GM18868 (cell line): ENCODE results near the gene RPL41.

ENCODE experiments used
- ATAC-seq: cut with Tn5 transposase; IDR thresholded peaks from one replicate; pipeline ENCODE4 v1.9.1; 2021; ENCODE audit warnings: mild to moderate bottlenecking, moderate library complexity; ENCODE audit not compliant: unreplicated experiment

Gene RPL41

DNA sequence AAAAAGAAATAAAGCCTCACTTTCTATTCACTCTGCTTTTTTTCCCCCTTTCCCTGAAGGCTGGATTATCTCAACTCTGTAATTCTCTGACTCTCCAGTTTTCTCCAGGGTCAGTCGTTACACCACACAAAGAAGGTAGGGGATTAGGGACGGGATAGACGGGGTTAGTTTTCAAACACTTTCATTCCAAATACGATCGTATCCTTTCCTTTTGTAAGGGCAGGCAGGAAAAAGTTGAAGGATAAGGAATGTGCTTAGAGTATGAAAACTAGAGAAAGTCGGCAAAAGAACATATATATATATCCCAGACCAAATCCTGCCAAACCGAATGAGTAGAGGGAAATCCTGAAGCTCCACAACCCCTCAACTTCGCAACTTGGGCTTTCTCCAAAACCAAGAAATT lies 11.1 kb downstream of the RPL41 start:
- ATAC-seq = no peak

DNA sequence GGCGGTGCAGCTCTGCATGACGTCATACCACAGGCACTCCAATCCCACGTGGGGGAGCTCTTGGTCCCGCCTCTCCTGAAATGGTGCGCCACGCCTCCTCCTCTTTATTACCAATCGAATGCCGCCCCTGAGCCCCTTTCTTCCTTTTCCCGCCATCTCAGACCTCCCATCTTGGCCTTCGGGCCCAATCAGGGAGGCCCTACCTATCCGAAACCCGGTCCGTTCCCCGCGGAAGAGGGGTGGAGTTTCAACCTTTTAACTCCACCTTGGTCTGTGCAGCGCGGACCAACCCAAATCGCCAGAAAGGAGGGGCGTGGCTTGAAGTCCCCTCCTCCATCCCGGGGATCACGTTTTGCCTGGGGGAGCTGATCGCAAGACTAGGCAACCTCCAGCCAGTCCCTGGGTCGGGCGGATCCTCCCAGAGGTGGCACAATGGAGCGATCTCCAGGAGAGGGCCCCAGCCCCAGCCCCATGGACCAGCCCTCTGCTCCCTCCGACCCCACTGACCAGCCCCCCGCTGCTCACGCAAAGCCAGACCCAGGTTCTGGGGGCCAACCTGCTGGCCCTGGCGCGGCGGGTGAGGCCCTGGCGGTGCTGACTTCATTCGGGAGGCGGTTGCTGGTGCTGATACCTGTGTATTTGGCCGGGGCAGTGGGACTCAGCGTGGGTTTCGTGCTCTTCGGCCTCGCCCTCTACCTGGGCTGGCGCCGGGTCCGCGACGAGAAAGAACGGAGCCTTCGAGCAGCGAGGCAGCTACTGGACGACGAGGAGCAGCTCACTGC lies 11.6 kb downstream of the RPL41 start, which contains the start of gene ESYT1:
TSS of gene ESYT1 (plus strand) at position 380 of the 782 bp plus-strand sequence. CDS start at position 433, 53 bp downstream.
- peak; percentile 88 for ATAC-seq

DNA sequence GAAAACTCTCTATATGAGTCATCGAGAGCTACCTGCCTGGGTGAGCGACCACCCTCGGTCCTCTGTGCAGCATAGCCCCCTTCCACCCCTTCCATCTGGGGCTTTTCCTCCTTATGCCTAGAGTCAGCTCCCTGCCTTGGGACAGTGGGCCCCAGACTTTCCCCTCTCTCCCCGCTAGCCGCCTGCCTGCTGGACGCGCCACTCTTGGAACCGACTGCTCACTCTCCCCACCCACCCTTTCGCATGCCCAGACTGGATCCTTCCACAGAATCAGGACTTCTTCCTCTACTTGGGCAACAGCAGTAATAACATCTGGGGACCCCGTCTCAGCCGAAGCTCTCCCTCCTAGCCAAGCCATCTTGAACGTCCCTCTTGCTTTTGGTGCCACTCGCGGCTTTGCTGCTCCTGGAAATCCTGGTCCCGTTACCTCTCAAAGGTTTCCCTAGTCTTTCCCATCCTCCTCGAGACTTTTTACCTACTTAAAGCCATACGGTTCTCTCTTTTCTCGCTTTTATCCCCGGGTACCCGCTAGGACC lies 12.3 kb downstream of the RPL41 start:
- ATAC-seq = no peak

DNA sequence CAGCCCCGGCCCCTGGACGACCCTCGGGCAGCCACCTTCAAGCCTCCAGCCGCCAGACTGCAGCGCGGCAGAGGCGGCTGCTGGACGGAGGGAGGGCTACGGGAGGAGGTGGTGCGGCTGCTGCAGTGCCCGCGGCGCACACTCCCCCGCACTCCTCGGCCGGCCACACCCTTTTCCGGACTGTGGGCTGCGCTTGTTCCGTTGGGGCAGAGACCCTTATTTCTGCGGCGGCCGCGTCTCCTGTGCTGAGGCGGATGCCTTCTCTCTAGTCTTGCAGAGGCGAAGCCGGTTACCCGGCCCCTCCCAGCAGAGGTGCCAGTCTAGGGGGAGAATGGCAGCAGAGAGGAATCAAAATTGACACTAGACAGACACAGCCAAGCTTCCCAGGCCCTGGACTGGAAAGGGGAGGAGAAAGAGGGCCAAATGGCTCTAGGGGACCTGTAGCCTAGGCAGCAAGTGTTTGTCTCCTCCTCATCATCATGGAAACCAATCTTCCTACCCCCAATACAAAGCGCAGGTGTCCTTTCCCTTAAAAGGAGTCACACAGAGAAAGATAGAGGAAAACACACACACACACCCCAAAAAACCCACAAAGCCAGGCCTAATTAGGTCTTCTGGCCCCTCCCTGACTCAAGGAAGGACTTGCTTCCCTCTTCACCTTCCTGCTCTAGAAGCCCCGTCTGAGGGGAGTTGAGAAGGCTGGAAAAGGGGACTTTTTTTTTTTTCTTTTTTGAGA lies 12.9 kb downstream of the RPL41 start:
- ATAC-seq = peak; percentile 28

DNA sequence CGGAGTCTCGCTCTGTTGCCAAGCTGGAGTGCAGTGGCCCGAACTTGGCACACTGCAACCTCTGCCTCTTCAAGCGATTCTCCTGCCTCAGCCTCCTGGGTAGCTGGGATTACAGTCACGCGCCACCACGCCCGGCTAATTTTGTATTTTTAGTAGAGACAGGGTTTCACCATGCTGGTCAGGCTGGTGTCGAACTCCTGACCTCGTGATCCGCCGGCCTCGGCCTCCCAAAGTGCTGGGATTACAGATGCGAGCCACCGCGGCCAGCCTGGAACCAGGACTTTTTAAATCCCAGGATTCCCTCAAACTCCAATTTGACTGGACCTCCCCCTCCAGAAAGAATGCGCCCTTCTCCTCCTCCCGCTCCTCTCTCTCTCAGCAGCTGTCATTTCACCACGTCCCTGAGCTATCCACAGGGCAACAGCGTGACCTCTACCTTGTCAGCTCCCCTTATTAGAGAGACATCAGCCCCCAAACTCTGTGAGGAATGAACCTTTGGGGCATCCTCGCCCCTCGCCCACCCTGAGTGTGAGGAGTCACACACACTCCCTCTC lies 13.6 kb downstream of the RPL41 start:
- ATAC-seq = no peak

DNA sequence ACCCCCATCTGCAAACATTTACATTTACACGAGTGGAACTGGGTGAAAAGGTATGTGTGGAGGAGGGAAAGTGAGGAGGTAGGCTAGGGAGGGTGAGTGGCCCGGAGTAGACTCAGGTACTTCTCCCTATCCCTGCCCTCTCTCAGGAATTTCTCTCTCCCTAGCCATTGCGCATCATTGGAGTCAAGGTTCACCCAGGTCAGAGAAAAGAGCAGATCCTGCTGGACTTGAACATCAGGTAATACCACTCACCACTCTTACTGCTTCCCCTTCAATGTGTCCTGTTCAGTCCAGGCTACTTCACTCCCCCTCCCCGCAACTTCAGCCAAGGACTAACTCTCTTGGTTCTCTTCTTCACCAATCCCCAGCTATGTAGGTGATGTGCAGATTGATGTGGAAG lies 14.4 kb downstream of the RPL41 start:
- no peak for ATAC-seq

DNA sequence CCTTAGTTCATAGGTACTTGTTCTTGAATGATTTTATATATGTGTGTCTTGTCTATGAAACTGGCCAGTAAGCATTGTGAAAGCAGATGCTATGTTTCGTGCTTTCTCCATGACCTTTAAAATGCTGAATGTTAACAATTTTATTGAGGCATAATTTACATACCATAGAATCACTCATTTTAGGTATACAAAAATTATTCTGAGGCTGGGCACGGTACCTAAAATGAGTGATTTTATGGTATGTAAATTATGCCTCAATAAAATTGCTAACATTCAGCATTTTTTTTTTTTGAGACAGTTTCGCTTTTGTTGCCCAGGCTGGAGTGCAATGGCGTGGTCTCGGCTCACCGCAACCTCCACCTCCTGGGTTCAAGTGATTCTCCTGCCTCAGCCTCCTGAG lies 18.5 kb downstream of the RPL41 start:
- no peak for ATAC-seq

DNA sequence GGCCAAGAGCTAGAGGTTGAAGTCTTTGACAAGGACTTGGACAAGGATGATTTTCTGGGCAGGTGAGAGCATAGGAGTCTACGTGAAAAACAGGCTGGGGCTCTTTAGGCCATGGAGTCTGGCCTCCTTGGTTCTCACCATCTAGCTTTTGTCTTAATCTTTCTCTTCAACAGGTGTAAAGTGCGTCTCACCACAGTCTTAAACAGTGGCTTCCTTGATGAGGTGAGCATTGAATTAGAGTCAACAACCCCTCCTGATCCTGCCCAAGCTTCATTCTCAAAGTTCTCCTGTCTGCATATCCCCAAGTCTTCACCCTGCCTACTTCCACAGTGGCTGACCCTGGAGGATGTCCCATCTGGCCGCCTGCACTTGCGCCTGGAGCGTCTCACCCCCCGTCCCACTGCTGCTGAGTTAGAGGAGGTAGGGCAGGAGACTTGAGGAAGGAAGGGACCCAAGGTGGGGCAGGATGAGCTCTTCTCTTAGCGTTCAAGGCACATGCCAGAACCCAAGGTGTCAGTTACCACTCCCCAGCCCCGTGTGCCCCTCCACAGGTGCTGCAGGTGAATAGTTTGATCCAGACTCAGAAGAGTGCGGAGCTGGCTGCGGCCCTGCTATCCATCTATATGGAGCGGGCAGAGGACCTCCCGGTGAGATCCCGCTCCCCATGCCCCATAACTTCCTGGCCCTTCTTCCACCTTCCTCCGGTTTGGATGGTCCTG lies 21.6 kb downstream of the RPL41 start:
- ATAC-seq = no peak

DNA sequence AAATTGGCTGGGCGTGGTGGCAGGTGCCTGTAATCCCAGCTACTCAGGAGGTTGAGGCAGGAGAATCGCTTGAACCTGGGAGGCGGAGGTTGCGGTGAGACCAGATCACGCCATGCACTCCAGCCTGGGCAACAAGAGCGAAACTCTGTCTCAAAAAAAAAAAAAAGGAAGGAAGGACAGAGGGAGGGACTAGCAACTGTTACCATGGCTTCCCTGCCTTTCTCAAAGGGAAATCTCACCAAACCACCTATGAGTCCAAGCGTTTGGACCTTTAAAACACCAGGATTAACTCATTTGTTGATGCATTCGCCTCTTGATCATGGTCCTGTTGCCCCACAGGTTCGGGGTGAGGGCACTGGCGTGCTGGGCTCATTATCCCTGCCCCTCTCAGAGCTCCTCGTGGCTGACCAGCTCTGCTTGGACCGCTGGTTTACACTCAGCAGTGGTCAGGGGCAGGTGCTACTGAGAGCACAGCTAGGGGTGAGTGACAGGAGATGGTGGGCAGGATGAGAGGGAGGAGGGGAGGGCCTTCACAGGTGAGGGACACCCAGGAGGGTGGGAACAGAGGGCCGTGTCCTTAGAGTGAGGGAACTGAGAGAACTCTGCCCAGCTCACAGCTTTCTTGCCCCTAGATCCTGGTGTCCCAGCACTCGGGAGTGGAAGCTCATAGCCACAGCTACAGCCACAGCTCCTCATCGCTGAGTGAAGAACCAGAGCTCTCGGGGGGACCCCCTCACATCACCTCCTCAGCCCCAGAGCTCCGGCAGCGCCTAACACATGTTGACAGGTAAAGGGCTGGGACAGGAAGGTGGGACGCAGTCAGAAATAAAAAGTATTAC lies 25.7 kb downstream of the RPL41 start:
- ATAC-seq = no peak

DNA sequence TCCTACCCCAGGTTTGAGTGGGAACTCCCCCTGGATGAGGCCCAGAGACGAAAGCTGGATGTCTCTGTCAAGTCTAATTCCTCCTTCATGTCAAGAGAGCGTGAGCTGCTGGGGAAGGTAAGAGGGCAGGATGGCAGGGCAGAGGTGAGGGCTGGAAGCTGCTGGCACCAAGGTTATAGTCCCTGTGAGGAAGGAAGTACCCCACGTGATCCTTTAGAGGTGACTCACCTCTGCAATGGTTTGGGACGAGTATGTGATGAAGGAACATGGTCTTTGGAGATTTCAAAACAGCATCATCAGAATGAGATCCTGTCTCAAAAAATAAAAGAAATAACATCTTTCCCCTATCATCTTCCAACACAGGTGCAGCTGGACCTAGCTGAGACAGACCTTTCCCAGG lies 26.8 kb downstream of the RPL41 start:
- no peak for ATAC-seq

DNA sequence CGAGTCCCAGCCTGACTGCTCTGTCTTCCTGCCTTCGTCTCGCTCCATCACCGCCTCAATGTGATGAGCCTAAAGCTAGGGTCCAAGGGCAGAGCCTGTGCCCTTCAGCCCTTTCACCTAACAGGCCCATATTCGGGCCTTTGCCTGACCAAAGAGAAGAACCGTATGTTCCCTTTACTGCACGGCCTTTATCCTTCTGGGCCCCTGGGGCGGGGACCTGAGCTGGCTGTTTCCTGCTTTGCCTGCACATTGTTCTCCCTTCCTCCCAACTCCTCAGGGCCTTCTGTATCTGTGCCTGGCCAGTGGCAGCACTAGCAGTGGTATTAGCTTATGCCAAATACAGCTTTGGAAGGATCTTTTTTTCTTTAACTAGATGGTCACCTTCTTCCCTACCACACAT lies 27.4 kb downstream of the RPL41 start:
- no peak for ATAC-seq

DNA sequence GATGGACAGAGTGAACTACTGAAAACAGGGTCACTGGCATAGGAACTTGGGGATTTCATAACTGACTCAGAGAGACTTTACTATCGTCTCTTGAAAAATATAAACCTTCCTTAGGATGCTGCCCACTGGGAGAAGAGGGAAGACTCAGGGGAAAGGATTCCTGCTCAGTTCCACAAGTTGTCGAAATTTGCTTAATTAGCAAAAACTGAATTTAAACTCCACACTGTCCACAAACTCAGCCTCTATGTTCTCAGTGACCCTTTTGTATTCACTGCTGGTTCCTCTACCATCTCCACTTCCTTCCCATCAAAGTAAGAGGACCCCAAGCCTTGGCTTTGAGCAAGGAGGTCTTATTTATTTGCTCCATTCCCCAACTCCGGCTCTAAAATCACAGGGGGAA lies 28.8 kb downstream of the RPL41 start:
- ATAC-seq = no peak

DNA sequence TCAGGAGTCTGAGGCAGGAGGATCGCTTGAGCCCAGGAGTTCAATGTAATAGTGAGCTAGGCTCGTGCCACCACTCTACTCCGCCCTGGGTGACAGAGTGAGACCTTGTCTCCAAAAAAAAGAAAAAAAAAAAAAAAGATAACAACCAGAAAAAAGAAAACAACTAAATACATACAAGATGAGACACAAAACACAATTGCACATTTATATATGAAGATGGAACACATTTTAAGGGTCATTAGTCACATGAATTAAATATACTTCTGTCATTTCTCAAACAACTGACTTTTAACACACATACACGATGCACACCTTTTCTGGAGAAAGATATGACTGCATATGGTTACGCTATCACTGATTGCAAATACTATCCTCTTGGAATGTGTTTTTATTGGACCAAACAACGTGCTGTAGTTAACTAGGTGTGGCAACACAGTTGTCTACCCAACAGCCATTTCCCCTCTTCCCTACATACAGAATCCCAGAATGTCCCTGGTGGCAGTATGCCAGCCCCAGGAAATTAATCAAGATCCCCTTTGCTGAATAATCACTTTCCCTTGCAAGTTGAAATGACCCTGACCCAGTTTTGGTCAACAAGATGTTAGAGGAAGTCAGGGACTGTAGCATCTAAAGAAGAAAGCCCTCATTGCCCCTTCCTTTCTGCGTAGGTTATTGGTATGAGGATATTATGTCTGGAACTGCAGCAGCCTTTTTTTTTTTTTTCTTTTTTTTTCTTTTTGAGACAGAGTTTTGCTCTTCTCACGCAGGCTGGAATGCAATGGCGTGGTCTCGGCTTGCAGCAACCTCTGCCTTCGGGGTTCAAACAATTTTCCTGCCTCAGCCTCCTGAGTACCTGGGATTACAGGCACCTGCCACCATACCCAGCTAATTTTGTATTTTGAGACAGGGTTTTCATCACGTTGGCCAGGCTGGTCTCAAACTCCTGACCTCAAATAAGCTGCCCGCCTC lies 30.3 kb downstream of the RPL41 start:
- no peak for ATAC-seq

DNA sequence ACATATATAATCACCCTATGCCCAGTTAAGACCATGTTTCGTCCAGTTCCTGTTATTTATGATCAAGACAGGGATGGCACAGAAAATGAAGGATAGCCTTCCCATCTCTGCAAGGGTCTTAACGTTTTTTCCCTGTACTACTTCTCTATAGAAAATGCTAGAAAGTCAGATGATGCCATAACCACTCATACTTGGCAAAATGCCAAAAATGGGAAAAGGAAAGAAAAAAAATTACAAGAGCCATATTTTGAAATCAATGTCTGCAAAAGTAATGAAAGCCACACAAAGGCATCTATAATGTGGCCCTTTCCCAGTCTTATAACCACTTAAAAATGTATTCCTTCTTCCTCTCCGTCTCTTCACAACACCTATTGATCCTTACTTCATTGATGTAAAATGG lies 34.1 kb downstream of the RPL41 start:
- no peak for ATAC-seq

DNA sequence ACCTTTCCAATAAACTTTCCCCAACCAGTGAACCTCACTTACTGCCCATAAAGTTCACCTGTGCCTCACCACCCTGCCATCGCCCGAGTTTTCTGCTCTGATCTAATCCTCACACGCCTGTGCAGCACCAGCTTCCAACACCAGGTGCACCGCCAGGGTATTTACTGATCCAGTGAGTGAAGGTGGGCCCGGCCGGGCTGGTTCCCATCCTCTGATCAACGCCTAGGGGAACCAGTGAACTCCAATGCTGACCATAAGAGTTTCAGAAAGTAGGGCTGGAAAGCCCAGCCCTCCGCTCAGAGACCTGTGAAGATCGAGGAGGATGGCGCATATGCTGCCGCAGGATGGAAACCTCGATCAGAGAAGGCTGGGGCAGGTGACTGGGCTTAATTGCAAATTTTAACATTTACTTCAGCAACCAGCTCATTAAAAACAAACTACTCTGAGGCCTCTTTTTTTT lies 35.3 kb downstream of the RPL41 start:
- peak; percentile 65 for ATAC-seq

DNA sequence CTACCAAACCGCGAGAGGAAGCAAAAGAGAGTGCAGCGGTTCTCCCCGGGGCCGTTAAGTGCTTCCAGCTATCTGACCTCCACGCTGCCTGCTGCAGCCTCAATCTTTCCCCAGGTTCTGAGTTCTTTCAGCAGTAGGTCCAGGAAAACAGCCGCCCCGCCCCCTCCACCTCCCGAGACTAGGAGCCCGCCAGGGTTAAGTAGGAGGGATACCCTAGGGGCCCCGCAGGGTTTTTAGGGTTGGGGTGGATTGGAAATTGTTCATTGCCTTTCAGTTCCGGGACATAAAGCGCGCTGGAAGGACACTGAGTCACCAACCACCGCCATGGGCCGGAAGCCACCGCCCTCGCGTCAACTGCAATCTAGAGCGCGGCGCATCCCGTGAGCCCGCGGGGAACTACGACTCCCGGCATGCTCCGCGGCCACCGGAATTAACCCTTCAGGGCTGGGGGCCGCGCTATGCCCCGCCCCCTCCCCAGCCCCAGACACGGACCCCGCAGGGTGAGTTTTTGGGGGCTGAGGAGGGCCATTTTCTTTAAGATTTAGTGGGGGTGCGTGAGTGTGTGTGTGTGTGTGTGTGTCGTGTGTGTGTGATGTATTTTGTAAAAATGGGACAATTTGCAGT lies 35.8 kb downstream of the RPL41 start, which contains the start of gene MYL6B:
TSS of gene MYL6B (plus strand) at position 456 of the 624 bp plus-strand sequence. CDS start 1,332 bp downstream, outside the sequence.
- ATAC-seq = peak; percentile 86

DNA sequence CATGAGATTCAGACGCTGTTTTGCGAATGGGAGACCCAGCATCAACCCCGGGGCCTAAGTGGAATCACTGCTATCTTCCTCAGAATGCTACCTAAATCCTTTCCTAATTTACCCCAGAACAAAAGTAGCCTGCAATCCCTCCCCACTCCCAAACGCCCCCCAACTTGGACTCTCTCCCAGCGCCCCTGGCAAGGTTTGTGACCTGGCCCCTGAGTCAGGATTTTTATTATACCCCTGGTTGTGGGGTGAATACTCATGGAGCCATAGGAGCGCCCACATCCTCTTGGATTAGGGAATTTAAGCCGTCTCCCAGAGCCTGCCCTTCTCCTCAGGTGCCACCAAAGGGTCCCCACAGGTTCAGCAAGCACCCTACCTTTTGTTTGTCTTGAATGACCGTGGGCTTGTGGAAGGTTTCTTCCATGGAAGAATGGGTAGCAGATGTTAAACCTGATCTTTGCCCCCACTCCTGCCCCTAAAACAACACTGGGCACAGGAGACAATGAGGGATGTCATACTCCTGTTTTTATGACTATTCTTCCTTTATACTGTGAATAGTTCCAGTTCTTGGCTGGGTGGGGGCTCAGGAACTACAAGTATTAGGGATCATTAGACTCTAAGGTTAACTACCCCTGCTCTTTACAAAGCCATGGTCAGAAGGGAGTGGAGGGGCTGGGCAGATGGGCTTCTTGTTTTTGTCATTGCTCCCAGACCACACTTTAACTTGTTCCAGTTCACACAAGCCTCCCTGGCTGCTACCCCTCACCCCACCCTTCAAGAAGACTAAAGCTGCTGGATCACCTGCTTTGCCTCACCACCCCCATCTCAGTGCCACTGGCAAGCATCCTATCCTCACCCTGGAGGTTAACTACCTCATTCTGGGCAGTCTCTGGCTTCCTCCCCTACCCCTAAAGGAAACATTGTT lies 36.6 kb downstream of the RPL41 start:
- no peak for ATAC-seq
